Measurements from ENCODE around the gene AKR1C8. TPM values are rescaled to one million over a fixed set of nuclear protein-coding genes. Genes with fewer than 3 reads are reported as not detected.
"Not testable (repeated sequence)": the region's sequence is repeated elsewhere in the genome, so short reads cannot be mapped to it uniquely, and the experiment has no call there.

Gene AKR1C8
- total RNA-seq, result 1 to 10 TPM in 1 of 2 donors, under 1 TPM in 1; 0.26 to 1.1 TPM

DNA sequence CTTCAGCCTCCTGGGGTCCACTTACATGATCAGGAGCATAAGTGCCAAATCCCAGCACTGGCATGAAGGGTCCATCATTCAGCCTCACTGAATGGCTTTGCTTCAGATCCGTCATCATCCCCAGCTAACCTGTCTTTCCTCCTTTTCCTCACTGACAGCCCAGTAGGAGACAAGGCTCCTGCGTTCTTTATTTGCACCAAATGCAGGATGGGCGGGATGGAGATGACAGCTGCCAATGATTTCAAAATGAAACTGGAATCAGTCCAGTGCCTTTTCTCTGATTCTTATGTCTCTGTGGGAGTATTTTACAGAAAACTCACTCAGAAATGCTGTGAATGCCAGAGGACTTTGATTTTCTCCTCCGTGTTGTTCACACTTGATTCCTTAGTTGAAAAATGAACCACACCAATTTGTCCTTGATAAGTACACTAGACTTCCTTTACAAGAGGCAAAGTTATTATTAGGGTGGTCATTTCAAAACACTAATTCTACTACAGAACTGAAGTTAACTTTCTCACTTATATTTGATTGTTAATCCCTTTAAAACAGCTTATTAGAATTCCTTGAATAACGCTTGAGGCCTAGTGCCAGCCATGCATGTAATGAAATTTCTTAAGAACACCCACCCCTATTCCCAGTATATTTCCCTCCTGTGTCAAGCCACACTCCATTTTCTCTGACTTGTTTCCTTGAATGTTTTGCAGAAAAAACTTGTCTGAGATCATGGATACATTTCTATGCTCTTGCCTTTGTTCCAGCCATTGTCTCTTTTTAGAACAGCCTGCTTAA, at the start of gene AKR1C8:
AKR1C8 (minus strand) TSS at position 164 of the 789 bp plus-strand sequence; CDS start at position 118, 46 bp downstream.
- no peaks in the 10 kb centered on the region for H3K4me1 Mint-ChIP-seq
- no peak within 1 kb of the TSS for H3K4me3 Mint-ChIP-seq
- H3K36me3 Mint-ChIP-seq (ENCODE audit: low read depth), result no peaks in the 10 kb centered on the region
- H3K27ac Mint-ChIP-seq, result no peak within 1 kb of the TSS
- H3K27me3 Mint-ChIP-seq, result no peaks in the 10 kb centered on the region
- no peaks in the 10 kb centered on the region for H3K9me3 Mint-ChIP-seq
- ATAC-seq (replicated peaks), result no peak

DNA sequence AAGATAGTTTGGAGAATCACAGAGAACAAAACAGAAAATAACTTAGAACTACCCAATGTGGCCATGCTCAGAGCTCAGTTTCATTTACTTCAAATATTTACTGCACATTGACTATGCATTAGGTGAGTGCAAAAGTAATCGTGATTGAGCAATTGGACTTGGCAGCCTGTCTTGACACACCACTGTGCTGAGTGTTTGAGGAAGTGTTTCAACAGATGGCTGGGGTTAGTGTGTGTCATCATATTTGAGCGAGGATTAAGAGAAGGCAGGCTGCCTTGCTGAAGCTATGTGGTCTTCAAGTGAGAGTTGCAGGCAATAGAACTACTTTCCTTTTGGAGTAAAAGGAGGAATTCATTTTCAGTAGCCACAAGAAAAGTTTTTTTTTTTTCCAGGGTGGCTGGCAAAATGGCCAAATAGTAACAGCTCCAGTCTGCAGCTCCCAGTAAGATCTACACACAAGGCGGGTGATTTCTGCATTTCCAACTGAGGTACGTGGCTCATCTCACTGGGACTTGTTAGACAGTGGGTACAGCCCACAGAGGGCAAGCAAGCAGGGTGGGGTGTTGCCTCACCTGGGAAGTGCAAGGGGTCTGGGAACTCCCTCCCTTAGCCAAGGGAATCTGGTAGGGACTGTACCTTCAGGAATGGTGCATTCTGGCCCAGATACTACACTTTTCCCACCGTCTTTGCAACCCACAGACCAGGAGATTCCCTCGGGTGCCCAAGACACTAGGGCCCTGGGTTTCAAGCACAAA, 49.3 kb upstream of the AKR1C8 start:
- H3K27ac Mint-ChIP-seq, result no peak overlapping the region
- peaks cover 20% of the 10 kb centered on the region for H3K9me3 Mint-ChIP-seq
- no peaks in the 10 kb centered on the region for H3K4me1 Mint-ChIP-seq
- ATAC-seq (replicated peaks), result no peak
- H3K27me3 Mint-ChIP-seq, result no peaks in the 10 kb centered on the region
- H3K4me3 Mint-ChIP-seq, result no peak overlapping the region
- H3K36me3 Mint-ChIP-seq (ENCODE audit: low read depth), result peaks cover 16% of the 10 kb centered on the region

DNA sequence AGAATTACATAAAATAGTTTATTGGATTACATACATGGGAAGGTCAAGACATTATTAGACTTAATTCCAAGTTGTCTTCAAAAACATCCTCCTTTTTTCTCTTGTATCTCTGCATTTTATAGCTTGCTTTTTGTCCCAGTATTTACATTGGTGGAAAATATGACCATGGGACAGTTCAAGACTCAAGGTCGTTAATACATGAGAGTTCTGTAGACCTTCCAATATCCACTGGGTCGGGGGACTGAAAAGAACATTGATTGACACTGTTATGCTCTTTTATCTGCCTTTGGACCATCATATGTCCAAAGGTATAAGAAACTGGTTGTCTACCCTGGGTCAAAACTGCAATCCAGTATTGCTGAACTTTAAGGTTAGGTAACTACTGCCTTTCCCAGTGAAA, 48.4 kb upstream of the AKR1C8 start:
- Mint-ChIP-seq H3K4me1 (no peaks in the 10 kb centered on the region), H3K9me3 (peaks cover 14% of the 10 kb centered on the region), H3K27me3 (no peaks in the 10 kb centered on the region), H3K36me3 (ENCODE audit: low read depth) (peaks cover 12% of the 10 kb centered on the region), H3K4me3 (no peak overlapping the region), H3K27ac (no peak overlapping the region)
- ATAC-seq (replicated peaks), result no peak

DNA sequence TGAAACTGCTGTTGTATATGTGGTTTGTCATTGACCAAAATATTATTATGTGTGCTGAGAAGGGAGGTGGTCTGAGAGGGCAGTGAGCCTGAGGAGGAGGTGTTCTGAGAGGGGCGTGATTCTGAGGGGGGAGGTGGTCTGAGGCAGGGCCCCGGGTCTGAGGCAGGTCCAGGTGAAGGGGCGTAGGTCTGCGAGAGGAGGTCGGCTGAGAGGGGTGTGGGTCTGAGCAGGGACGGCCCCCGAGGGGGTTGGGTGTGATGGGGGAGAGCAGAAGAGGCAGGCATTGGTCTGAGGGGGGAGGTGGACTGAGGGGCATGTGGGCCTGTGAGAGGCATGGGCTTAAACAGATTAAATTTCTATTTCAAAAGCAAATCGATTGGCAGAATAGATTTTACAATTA, 44.1 kb upstream of the AKR1C8 start:
- Mint-ChIP-seq H3K4me3 (no peak overlapping the region), H3K27me3 (no peaks in the 10 kb centered on the region), H3K27ac (no peak overlapping the region), H3K9me3 (peaks cover 4% of the 10 kb centered on the region), H3K4me1 (no peaks in the 10 kb centered on the region), H3K36me3 (ENCODE audit: low read depth) (no peaks in the 10 kb centered on the region)
- ATAC-seq (replicated peaks), result no peak

DNA sequence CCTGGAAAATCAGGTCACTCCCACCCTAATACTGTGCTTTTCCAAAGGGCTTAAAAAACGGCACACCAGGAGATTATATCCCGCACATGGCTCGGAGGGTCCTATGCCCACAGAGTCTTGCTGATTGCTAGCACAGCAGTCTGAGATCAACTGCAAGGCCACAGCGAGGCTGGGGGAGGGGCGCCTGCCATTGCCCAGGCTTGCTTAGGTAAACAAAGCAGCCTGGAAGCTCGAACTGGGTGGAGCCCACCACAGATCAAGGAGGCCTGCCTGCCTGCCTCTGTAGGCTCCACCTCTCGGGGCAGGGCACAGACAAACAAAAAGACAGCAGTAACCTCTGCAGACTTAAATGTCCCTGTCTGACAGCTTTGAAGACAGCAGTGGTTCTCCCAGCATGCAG, 38.0 kb upstream of the AKR1C8 start:
- H3K9me3 Mint-ChIP-seq; H3K4me1 Mint-ChIP-seq; H3K36me3 Mint-ChIP-seq (ENCODE audit: low read depth); H3K4me3 Mint-ChIP-seq; H3K27me3 Mint-ChIP-seq; ATAC-seq (replicated peaks); H3K27ac Mint-ChIP-seq: not testable (repeated sequence)

DNA sequence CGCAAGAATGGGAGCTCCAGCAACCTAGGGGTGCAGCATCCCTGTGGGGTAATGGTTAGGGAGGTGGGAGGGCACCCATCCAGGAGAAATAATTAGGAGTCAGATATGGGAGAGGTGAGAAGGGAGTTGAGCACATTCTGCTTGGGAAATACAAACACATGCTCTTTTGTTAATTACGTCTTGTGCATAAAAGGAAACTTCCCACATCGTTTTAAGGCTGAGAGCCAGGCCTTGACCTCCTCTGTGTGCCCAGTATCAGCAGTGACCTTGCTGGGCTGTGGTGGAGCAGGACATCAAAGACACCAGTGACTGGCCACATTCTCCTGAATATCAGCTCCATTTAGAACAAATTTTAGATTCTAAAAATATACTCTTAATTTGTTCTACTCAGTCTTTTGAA, 34.3 kb upstream of the AKR1C8 start:
- ATAC-seq (replicated peaks), result no peak
- Mint-ChIP-seq H3K9me3 (no peaks in the 10 kb centered on the region), H3K27ac (no peak overlapping the region), H3K4me3 (no peak overlapping the region), H3K36me3 (ENCODE audit: low read depth) (no peaks in the 10 kb centered on the region), H3K27me3 (no peaks in the 10 kb centered on the region), H3K4me1 (no peaks in the 10 kb centered on the region)

GRCh38 chr10:5216801-5217200, 31.9 kb upstream of the AKR1C8 start:
- no peak for ATAC-seq (replicated peaks)
- Mint-ChIP-seq H3K27me3 (no peaks in the 10 kb centered on the region), H3K4me1 (no peaks in the 10 kb centered on the region), H3K4me3 (no peak overlapping the region), H3K9me3 (peaks cover 4% of the 10 kb centered on the region), H3K27ac (no peak overlapping the region), H3K36me3 (ENCODE audit: low read depth) (no peaks in the 10 kb centered on the region)

DNA sequence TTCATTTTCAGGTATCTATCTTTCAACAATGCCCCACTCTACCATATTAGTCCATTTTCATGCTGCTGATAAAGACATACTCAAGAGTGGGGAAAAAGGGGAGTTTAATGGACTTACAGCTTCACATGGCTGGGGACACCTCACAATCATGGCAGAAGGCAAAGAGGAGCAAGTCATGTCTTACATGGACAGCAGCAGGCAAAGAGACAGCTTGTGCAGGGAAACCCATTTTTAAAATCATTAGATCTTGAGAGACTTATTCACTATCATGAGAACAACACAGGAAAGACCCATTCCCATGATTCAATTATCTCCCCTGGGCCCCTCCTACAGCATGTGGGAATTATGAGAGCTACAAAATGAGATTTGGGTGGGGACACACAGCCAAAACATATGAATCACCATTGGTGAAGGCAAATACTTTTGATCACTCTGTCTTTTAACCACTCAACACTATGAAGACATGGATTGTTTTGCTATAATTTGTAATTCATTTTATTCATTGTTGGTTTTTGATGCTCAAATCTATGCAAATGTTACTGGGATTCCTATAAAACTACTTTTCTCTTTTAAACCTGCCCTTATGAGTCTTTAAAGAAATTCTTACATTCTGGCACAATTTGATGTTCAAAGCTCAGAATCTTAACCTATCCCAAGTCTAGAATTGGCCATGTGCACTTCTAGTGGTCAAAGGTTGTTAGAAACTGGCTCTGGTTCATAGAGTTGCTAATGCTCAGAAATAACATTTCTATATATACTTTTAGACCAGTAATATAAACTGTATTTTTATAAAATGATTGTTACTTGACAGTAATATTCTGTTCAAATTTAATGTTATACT, 27.0 kb upstream of the AKR1C8 start:
- no peak overlapping the region for H3K27ac Mint-ChIP-seq
- no peaks in the 10 kb centered on the region for H3K4me1 Mint-ChIP-seq
- no peaks in the 10 kb centered on the region for H3K36me3 Mint-ChIP-seq (ENCODE audit: low read depth)
- no peak overlapping the region for H3K4me3 Mint-ChIP-seq
- H3K27me3 Mint-ChIP-seq, result no peaks in the 10 kb centered on the region
- ATAC-seq (replicated peaks), result no peak
- peaks cover 8% of the 10 kb centered on the region for H3K9me3 Mint-ChIP-seq

DNA sequence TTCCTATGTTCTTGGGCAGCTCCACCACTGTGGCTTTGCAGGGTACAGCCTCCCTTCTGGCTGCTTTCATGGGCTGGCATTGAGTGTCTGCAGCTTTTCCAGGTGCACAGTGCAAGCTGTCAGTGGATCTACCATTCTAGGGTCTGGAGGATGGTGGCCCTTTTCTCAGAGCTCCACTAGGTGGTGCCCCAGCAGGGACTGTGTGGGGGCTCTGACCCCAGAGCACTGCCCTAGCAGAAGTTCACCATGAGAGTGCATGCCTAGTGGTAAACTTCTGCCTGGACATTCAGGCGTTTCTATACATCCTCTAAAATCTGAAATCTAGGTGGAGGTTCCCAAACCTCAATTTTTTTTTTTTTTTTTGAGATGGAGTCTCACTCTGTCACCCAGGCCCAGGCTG, 25.3 kb upstream of the AKR1C8 start:
- not testable (repeated sequence) for ATAC-seq (replicated peaks); H3K4me3 Mint-ChIP-seq; H3K4me1 Mint-ChIP-seq; H3K36me3 Mint-ChIP-seq (ENCODE audit: low read depth); H3K27ac Mint-ChIP-seq; H3K27me3 Mint-ChIP-seq; H3K9me3 Mint-ChIP-seq

DNA sequence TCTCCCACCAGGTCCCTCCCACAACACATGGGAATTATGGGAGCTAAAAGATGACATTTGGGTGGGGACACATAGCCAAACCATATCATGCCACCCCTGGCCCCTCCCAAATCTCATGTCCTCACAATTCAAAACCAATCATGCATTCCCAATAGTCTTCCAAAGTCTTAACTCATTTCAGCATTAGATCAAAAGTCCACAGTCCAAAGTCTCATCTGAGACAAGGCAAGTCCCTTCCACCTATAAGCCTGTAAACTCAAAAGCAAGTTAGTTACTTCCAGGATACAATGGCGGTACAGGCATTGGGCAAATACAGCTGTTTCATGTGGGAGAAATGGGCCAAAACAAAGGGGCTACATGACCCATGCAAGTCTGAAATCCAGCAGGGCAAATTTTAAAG, 24.8 kb upstream of the AKR1C8 start:
- H3K4me1 Mint-ChIP-seq; H3K36me3 Mint-ChIP-seq (ENCODE audit: low read depth); H3K27ac Mint-ChIP-seq; ATAC-seq (replicated peaks); H3K27me3 Mint-ChIP-seq; H3K4me3 Mint-ChIP-seq; H3K9me3 Mint-ChIP-seq: not testable (repeated sequence)

DNA sequence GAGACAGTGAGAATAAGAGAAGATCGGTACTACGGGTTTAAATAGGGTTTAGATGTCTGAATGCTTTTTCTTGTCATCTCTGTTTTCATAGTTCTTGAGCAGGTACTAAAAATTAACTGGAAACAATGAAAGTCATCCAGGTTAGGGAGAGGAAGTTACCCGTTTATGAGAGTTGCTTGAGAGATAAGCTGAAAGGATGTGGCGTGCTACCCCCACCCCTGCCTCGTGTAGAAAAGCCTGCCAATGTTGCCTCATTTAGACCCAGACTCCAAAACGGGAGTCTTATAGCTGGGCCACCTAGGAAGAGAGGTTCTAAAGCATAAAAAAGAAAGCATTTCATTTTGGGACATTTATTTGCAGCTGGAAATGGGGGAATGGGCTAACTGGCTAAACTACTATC, 21.8 kb upstream of the AKR1C8 start:
- peaks cover 13% of the 10 kb centered on the region for H3K9me3 Mint-ChIP-seq
- no peaks in the 10 kb centered on the region for H3K36me3 Mint-ChIP-seq (ENCODE audit: low read depth)
- H3K4me3 Mint-ChIP-seq, result no peak overlapping the region
- peaks cover 5% of the 10 kb centered on the region for H3K4me1 Mint-ChIP-seq
- no peak for ATAC-seq (replicated peaks)
- no peaks in the 10 kb centered on the region for H3K27me3 Mint-ChIP-seq
- H3K27ac Mint-ChIP-seq, result no peak overlapping the region

- no peak for ATAC-seq (replicated peaks)
- peaks cover 9% of the 10 kb centered on the region for H3K9me3 Mint-ChIP-seq
- H3K4me3 Mint-ChIP-seq, result no peak overlapping the region
- no peak overlapping the region for H3K27ac Mint-ChIP-seq
- no peaks in the 10 kb centered on the region for H3K27me3 Mint-ChIP-seq
- no peaks in the 10 kb centered on the region for H3K4me1 Mint-ChIP-seq
- H3K36me3 Mint-ChIP-seq (ENCODE audit: low read depth), result no peaks in the 10 kb centered on the region
These were observed 14.4 kb upstream of the AKR1C8 start for GRCh38 chr10:5199398-5199797.

GRCh38 chr10:5198386-5198785, 13.4 kb upstream of the AKR1C8 start:
- H3K4me1 Mint-ChIP-seq, result no peaks in the 10 kb centered on the region
- H3K27me3 Mint-ChIP-seq, result no peaks in the 10 kb centered on the region
- no peaks in the 10 kb centered on the region for H3K36me3 Mint-ChIP-seq (ENCODE audit: low read depth)
- H3K9me3 Mint-ChIP-seq, result peaks cover 8% of the 10 kb centered on the region
- no peak overlapping the region for H3K4me3 Mint-ChIP-seq
- no peak overlapping the region for H3K27ac Mint-ChIP-seq
- no peak for ATAC-seq (replicated peaks)

- Mint-ChIP-seq H3K27ac (no peak within 1 kb of the TSS), H3K27me3 (no peaks in the 10 kb centered on the region), H3K9me3 (no peaks in the 10 kb centered on the region), H3K4me3 (no peak within 1 kb of the TSS), H3K36me3 (ENCODE audit: low read depth) (no peaks in the 10 kb centered on the region), H3K4me1 (no peaks in the 10 kb centered on the region)
- no peak for ATAC-seq (replicated peaks)
These were observed 11.8 kb upstream of the AKR1C8 start, which contains the start of gene AKR1C4 for GRCh38 chr10:5196702-5197113. AKR1C4 (plus strand) TSS chr10:5196837; CDS start chr10:5196868, 31 bp downstream.

Measured in activated T-helper 17 cell treated with anti-CD3 and anti-CD28 coated beads, Interleukin-2, amount 50 U/mL, for 72 hours (primary cell).